ENCODE results near the gene PLPPR1.

- TF ChIP-seq GATA2 (IDR thresholded peaks at IDR 0.05; ENCODE audit: low read depth, low read length) (no peak), GATA3 (IDR thresholded peaks at IDR 0.05; ENCODE audit: low read depth, low read length) (no peak)
These were observed 22.1 kb downstream of the PLPPR1 start for GRCh38 chr9:101050650-101051049.
